Right atrium auricular region (tissue), 2 donors: ENCODE results near the gene SVOPL. TPM values are rescaled to one million over a fixed set of nuclear protein-coding genes. Genes with fewer than 3 reads are reported as not detected.

Experiments used
- DNase-seq: peaks from one replicate; pipeline ENCODE4 v3.0.0-alpha.2; 2019; ENCODE audit warnings: low spot score
- H3K27ac ChIP-seq, 2 donors: fragments of 200-600 bp; sonication (generic); 1 replicate in 1 of 2; 2 replicates in 1 of 2; pipeline ENCODE4 v1.5.1; 2016 to 2019
- H3K27me3 ChIP-seq, 2 donors: fragments of 200-600 bp; sonication (generic); one replicate each; pipeline versions ENCODE4 v1.5.1 to v1.6.0; 2017 to 2019
- H3K36me3 ChIP-seq: fragments of 200-600 bp; sonication (generic); one replicate; pipeline ENCODE4 v1.5.1; 2016
- H3K4me1 ChIP-seq, 2 donors: fragments of 200-600 bp; sonication (generic); one replicate each; pipeline versions ENCODE4 v1.5.1 to v1.6.0; 2017 to 2019
- H3K4me3 ChIP-seq, 2 donors: fragments of 200-600 bp; sonication (generic); 1 replicate in 1 of 2; 2 replicates in 1 of 2; pipeline ENCODE4 v1.5.1; 2017 to 2019; ENCODE audit warnings: mild to moderate bottlenecking in 1 of 2, moderate library complexity in 1 of 2
- H3K9me3 ChIP-seq, 2 donors: fragments of 200-600 bp; sonication (generic); one replicate each; pipeline ENCODE4 v1.5.1; 2019
- total RNA-seq, 2 donors: library from RNA; depleted of rRNA; stranded (reverse); fragments of >200 nt; gene quantifications; one replicate each; pipeline ENCODE4 v1.1.0, GENCODE V29; 2016
- TF ChIP-seq, protein P1 (sequence below), 2 donors: fragments of 200-600 bp; sonication (generic); IDR thresholded peaks; one replicate each; pipeline ENCODE4 v1.5.1; 2019; ENCODE audit warnings: antibody characterized with exemption in 2 of 2

Gene SVOPL
- total RNA-seq, 2 donors from 2014 or later = not detected

DNA sequence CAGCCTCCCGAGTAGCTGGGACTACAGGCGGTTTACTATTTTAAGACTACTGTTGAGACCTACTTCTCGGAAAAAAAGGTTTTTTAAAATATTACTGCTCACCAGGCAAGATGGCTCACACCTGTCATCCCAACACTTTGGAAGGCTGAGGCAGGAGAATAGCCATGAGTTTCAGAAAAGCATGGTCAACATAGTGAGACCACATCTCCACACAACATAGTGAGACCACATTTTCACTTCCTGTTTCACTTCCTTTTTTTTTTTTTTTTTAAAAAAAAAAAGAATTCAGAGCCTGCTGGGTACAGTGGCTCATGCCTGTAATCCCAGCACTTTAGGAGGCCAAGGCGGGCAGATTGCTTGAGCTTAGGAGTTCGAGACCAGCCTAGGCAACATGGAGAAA is 46.5 kb downstream of the SVOPL start:
- DNase-seq = no peak
- Histone ChIP-seq H3K9me3 (peaks cover 0 to 11% of the 10 kb centered on the region in 2 donors), H3K27ac (no peak overlapping the region), H3K4me3 (no peak overlapping the region), H3K36me3 (no peaks in the 10 kb centered on the region), H3K27me3 (no peaks in the 10 kb centered on the region), H3K4me1 (no peaks in the 10 kb centered on the region)
- TF ChIP-seq, protein P1, sequence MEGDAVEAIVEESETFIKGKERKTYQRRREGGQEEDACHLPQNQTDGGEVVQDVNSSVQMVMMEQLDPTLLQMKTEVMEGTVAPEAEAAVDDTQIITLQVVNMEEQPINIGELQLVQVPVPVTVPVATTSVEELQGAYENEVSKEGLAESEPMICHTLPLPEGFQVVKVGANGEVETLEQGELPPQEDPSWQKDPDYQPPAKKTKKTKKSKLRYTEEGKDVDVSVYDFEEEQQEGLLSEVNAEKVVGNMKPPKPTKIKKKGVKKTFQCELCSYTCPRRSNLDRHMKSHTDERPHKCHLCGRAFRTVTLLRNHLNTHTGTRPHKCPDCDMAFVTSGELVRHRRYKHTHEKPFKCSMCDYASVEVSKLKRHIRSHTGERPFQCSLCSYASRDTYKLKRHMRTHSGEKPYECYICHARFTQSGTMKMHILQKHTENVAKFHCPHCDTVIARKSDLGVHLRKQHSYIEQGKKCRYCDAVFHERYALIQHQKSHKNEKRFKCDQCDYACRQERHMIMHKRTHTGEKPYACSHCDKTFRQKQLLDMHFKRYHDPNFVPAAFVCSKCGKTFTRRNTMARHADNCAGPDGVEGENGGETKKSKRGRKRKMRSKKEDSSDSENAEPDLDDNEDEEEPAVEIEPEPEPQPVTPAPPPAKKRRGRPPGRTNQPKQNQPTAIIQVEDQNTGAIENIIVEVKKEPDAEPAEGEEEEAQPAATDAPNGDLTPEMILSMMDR (IDR thresholded peaks at IDR 0.05) = no peak

DNA sequence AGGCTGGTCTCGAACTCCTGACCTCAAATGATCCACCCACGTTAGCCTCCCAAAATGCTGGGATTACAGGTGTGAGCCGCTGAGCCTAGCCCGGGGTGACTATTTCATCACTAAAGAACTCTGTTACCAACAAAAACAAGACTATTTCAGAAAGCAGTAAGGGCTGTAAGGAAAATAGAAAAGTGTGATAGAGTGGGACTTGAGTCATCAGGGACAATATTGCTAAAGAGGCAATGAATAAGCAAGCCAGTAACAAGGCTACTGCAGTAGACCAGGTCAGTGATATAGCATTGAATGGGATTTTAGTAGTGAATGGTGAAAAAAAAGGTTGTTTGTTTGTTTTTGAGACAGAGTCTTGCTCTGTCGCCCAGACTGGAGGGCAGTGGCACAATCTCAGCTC is 51.7 kb downstream of the SVOPL start:
- Histone ChIP-seq H3K9me3 (peaks cover 0 to 3% of the 10 kb centered on the region in 2 donors), H3K4me1 (no peaks in the 10 kb centered on the region), H3K27ac (no peak overlapping the region), H3K27me3 (no peaks in the 10 kb centered on the region), H3K36me3 (no peaks in the 10 kb centered on the region), H3K4me3 (no peak overlapping the region)
- TF ChIP-seq, protein P1 (IDR thresholded peaks at IDR 0.05) = no peak
- DNase-seq = no peak

DNA sequence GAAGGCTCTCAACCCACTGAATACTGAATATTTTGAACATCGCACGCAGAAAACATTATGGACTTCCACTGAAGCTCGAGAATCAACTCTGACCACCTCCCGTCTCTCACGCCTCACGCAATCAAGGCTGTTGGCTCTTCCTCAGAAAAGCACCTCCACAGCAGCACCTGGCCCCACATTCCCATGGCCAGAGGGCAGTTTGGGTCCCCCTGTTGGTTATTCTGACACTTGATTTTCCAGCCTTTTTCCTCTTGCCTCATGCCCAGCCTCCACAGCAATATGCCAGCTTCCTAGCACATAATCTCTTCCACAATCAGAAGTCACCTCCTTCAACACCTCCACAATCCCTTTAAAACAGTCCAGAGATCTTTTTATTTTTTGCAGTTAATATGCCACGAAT is 55.9 kb downstream of the SVOPL start:
- Histone ChIP-seq H3K27me3 (no peaks in the 10 kb centered on the region), H3K4me3 (no peak overlapping the region), H3K9me3 (no peaks in the 10 kb centered on the region), H3K27ac (no peak overlapping the region), H3K4me1 (no peaks in the 10 kb centered on the region), H3K36me3 (no peaks in the 10 kb centered on the region)
- TF ChIP-seq, protein P1 (IDR thresholded peaks at IDR 0.05) = no peak
- DNase-seq = no peak

DNA sequence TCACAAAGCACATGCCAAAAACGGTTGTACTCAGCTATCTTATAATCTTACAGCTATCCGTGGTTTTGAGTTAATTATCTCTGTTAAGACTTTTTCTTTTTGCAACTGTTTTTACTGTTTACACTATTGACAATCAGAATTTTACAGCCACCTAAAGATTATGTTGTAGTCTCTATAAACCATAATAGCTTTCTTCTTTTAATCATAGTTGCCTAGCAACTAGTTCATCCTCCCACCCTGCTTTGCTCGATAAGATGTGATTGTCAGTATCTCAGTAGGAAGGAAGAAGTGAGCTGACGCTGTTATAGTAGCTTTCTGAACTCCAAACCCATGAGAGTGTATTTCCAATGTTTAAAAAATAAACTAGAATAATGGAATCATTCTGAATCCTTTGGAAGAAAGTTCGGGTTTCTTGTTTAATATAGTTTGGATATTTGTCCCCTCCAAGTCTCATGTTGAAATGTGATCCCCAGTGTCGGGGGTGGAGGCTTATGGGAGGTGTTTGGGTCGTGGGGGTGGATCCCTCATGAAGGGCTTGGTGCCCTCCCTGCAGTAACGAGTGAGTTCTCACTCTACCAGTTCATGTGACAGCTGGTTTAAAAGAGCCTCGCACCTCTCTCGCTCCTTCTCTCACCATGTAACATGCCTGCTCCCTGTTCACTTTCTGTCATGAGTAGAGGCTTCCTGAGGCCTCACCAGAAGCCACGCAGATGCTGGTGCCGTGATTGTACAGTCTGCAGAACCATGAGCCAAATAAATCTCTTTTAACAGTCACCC is 68.1 kb downstream of the SVOPL start:
- no peaks in the 10 kb centered on the region for H3K36me3 ChIP-seq
- no peak for DNase-seq
- no peaks in the 10 kb centered on the region for H3K9me3 ChIP-seq
- H3K27me3 ChIP-seq = no peaks in the 10 kb centered on the region
- TF ChIP-seq, protein P1 (IDR thresholded peaks at IDR 0.05) = no peak
- H3K4me3 ChIP-seq = no peak overlapping the region
- no peaks in the 10 kb centered on the region for H3K4me1 ChIP-seq
- H3K27ac ChIP-seq = no peak overlapping the region

DNA sequence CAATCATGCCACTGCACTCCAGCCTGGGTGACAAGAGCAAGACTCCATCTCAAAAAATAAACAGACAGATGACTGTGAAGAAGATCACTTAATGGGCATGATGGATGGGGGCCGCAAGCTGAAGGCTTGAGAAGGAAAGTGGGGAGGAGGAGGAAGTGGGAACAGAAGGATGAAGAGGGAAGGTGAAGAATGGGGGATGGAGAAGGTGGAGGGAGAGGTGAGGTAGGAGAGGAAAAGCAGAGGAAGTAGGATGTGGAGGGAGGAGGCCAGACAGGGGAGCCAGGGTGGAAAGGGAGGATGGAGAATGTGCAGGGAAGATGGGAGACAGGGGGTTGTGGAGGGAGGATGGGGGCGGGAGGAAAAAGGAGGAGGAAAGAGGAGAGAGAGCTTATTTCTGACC is 68.8 kb downstream of the SVOPL start:
- Histone ChIP-seq H3K36me3 (no peaks in the 10 kb centered on the region), H3K27me3 (no peaks in the 10 kb centered on the region), H3K9me3 (no peaks in the 10 kb centered on the region), H3K4me1 (no peaks in the 10 kb centered on the region), H3K27ac (no peak overlapping the region), H3K4me3 (no peak overlapping the region)
- DNase-seq = no peak
- TF ChIP-seq, protein P1 (IDR thresholded peaks at IDR 0.05) = no peak
